ENCODE results near the gene PLAC9.
A peak's percentile ranks its signal among the peaks of the same experiment; 100 is the strongest.

Gene PLAC9

DNA sequence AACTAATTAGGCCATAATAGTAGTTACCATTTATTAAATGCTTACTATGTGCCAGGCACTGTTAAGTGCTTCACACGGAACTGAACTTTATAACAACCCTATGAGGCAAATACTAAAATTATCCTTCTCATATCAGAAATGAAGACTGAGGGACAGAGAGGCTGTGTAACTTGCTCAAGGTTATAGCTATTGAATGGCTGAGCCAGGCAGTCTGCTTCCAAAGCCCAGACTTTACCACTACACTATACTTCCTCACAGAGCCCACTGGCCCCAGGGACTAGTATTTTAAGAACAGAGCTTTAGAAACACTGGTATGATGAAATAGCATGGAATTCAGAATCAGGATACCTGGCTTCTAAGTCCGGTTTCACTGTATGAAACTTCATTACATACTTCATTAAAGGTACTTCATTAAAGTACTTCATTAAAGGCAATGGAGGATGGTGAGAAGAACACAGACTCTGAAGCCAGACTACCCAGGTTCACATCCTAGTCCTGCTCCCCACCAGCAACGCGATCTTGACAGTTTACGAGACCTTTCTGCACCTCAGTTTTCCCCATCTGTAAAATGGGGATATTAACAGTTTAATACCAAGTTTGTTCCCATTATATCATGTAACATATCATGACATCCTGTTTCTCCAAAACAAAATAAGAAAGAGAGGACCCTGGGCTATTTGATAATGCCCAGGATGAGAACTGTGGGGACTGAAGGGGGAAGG is 53.2 kb downstream of the PLAC9 start (continued):
- TF ChIP-seq, protein P1, sequence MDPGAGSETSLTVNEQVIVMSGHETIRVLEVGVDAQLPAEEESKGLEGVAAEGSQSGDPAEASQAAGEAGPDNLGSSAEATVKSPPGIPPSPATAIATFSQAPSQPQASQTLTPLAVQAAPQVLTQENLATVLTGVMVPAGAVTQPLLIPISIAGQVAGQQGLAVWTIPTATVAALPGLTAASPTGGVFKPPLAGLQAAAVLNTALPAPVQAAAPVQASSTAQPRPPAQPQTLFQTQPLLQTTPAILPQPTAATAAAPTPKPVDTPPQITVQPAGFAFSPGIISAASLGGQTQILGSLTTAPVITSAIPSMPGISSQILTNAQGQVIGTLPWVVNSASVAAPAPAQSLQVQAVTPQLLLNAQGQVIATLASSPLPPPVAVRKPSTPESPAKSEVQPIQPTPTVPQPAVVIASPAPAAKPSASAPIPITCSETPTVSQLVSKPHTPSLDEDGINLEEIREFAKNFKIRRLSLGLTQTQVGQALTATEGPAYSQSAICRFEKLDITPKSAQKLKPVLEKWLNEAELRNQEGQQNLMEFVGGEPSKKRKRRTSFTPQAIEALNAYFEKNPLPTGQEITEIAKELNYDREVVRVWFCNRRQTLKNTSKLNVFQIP (CRISPR knock-in tag; IDR thresholded peaks at IDR 0.05; ENCODE audit: borderline replicate concordance, low read depth) = no peak
- TF ChIP-seq ZC3H10 (CRISPR knock-in tag; IDR thresholded peaks at IDR 0.05) (no peak), ZFP3 (CRISPR knock-in tag; IDR thresholded peaks at IDR 0.05) (no peak), ZNF8 (CRISPR knock-in tag; IDR thresholded peaks at IDR 0.05) (no peak), CSDC2 (CRISPR knock-in tag; IDR thresholded peaks at IDR 0.05) (no peak), TCF4 (CRISPR knock-in tag; IDR thresholded peaks at IDR 0.05; ENCODE audit: borderline replicate concordance) (no peak)

DNA sequence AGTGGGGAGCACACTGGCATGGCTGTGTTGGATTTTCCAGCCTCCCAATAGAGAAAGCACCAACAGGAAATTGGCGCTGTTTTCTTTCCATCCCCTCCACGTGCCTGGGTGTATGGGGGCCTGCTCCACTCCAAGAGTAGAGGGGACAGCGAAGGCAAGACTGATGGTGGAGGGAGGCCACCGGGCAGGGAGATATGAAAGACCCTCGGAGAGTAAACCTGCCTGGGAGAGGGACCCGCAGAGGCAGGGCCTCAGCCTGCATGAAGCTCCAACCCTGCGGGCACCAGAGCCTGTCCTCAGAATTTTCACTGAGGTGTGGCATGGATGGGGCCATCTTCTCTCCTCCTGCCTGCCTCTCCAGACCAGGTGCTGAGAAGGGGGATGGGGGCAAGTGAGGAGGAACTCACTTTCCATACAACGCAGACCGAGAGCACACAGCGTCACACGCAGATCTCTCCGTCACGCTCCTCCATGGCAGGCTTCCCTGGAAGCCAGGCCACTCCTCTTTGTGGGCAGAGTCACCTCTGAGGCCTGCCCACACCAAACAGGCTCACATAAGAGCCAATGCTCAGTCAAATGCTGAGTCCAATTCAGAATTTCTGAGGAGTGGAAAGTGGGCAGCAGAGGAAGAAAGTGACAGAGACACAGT is 54.0 kb downstream of the PLAC9 start:
- TF ChIP-seq, protein P2, sequence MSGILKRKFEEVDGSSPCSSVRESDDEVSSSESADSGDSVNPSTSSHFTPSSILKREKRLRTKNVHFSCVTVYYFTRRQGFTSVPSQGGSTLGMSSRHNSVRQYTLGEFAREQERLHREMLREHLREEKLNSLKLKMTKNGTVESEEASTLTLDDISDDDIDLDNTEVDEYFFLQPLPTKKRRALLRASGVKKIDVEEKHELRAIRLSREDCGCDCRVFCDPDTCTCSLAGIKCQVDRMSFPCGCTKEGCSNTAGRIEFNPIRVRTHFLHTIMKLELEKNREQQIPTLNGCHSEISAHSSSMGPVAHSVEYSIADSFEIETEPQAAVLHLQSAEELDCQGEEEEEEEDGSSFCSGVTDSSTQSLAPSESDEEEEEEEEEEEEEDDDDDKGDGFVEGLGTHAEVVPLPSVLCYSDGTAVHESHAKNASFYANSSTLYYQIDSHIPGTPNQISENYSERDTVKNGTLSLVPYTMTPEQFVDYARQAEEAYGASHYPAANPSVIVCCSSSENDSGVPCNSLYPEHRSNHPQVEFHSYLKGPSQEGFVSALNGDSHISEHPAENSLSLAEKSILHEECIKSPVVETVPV (CRISPR knock-in tag; IDR thresholded peaks at IDR 0.05) = no peak
- TF ChIP-seq OSR1 (CRISPR knock-in tag; IDR thresholded peaks at IDR 0.05) = no peak
- TF ChIP-seq ZNF70 (CRISPR knock-in tag; IDR thresholded peaks at IDR 0.05) = no peak
- no peak for TF ChIP-seq ISL1 (CRISPR knock-in tag; IDR thresholded peaks at IDR 0.05)
- ATAC-seq = peak; percentile 41; the same call in 1 of the 3 replicates

DNA sequence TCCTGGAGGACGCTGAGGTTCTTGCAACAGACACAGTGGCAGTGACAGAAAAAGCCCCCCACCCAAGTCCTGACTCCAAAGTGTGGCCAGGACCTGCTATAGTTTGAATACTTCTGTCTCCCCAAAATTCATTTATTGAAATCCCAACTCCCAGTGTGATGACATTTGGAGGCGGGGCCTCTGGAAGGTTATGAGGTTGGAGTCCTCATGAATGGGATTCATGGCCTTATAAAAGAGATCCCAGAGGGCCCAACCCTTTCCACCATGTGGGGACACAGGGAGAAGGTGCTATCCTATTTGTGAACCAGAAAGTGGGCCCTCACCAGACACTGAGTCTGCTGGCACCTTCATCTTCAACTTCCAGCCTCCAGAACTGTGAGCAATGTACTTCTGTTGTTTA is 54.5 kb downstream of the PLAC9 start:
- no peak for ATAC-seq
- TF ChIP-seq, protein P1 (CRISPR knock-in tag; IDR thresholded peaks at IDR 0.05; ENCODE audit: borderline replicate concordance, low read depth) = no peak
- TF ChIP-seq TCF4 (CRISPR knock-in tag; IDR thresholded peaks at IDR 0.05; ENCODE audit: borderline replicate concordance) = no peak
- TF ChIP-seq ESRRG (CRISPR knock-in tag; IDR thresholded peaks at IDR 0.05) = no peak
- TF ChIP-seq BACH2 (CRISPR knock-in tag; IDR thresholded peaks at IDR 0.05; ENCODE audit: borderline replicate concordance) = no peak
- no peak for TF ChIP-seq PPARA (CRISPR knock-in tag; IDR thresholded peaks at IDR 0.05; ENCODE audit: borderline replicate concordance)
- no peak for TF ChIP-seq OSR1 (CRISPR knock-in tag; IDR thresholded peaks at IDR 0.05)
- no peak for TF ChIP-seq TOX (CRISPR knock-in tag; IDR thresholded peaks at IDR 0.05; ENCODE audit: borderline replicate concordance)
- no peak for TF ChIP-seq CSDC2 (CRISPR knock-in tag; IDR thresholded peaks at IDR 0.05)
- TF ChIP-seq ZNF565 (CRISPR knock-in tag; conservative IDR thresholded peaks at IDR 0.05; ENCODE audit: low read depth) = no peak
- no peak for TF ChIP-seq SNAI2 (CRISPR knock-in tag; IDR thresholded peaks at IDR 0.05)

DNA sequence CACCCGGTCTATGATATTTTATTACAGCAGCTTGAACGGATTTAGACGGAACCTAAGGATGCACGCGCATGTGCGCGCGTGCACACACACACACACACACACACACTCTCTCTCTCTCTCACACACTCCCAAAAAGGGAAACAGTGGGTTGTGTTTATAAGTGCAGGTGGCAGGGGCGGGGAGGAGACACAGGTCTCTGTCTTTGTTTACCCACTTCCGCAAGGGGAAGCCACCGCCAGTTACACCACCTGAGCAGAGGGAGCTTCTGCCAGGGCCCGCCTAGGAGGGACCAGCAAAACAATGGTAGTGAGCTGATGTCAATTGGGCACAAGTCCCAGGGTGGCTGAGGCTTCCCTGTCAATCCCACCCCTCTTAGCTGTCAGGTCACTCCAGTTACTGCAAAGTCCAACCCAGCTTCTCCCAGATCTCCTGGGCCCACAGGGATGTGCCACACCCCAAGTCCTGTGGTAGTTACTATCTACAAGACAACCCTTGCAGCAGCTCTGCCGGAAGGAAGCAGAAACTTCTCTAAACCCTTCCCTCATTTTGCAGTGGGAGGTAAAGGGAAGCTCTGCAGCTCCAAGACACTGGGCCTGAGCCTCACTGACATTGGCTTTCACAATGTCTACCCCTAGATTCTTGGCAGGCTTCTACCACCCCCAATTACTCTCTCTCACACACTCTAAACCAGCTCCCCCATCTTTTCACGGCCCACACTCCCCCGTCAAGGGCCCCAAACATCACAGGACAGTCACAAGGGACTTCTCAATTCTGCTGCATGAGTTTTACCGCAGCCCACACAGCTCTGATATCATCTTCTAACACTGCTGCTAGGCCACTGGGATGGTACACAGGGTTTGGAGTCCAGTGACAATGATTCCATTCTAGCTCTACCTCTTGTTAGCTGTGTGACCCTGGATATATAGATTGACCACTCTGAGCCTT is 55.2 kb downstream of the PLAC9 start:
- TF ChIP-seq ZFP3 (CRISPR knock-in tag; IDR thresholded peaks at IDR 0.05) (no peak), SNAI2 (CRISPR knock-in tag; IDR thresholded peaks at IDR 0.05) (no peak), OSR1 (CRISPR knock-in tag; IDR thresholded peaks at IDR 0.05) (no peak), ZC3H10 (CRISPR knock-in tag; IDR thresholded peaks at IDR 0.05) (no peak), RARB (CRISPR knock-in tag; IDR thresholded peaks at IDR 0.05) (no peak), TCF4 (CRISPR knock-in tag; IDR thresholded peaks at IDR 0.05; ENCODE audit: borderline replicate concordance) (no peak)
- TF ChIP-seq, protein P2 (CRISPR knock-in tag; IDR thresholded peaks at IDR 0.05) = no peak
- TF ChIP-seq, protein P3, sequence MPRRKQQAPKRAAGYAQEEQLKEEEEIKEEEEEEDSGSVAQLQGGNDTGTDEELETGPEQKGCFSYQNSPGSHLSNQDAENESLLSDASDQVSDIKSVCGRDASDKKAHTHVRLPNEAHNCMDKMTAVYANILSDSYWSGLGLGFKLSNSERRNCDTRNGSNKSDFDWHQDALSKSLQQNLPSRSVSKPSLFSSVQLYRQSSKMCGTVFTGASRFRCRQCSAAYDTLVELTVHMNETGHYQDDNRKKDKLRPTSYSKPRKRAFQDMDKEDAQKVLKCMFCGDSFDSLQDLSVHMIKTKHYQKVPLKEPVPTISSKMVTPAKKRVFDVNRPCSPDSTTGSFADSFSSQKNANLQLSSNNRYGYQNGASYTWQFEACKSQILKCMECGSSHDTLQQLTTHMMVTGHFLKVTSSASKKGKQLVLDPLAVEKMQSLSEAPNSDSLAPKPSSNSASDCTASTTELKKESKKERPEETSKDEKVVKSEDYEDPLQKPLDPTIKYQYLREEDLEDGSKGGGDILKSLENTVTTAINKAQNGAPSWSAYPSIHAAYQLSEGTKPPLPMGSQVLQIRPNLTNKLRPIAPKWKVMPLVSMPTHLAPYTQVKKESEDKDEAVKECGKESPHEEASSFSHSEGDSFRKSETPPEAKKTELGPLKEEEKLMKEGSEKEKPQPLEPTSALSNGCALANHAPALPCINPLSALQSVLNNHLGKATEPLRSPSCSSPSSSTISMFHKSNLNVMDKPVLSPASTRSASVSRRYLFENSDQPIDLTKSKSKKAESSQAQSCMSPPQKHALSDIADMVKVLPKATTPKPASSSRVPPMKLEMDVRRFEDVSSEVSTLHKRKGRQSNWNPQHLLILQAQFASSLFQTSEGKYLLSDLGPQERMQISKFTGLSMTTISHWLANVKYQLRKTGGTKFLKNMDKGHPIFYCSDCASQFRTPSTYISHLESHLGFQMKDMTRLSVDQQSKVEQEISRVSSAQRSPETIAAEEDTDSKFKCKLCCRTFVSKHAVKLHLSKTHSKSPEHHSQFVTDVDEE (CRISPR knock-in tag; IDR thresholded peaks at IDR 0.05) = no peak
- ATAC-seq = no peak

Data from SK-N-SH treated with all-trans-retinoic acid at 6 μM for 48 hours (cell line).